Measurements from ENCODE around the gene UMAD1.

DNA sequence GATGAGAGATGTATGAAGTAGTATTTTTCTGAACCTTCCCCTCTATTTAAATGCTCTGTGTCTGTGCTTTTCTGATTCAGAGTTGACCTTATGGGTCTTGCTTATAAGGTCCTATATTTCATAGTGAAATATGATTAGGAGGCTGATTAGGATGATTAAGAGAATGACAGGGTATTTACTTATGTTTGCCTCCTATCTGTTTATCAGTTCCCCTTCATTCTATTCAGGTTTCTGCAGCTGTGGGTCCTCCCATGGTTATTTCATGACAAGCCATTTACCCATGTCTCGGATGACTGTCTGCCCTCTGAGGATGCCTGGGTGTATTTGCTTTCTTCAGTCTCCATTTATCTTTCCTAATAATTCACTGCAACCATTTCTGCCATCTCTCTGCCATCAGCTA is 61.0 kb downstream of the UMAD1 start:
- TF ChIP-seq, protein P1, sequence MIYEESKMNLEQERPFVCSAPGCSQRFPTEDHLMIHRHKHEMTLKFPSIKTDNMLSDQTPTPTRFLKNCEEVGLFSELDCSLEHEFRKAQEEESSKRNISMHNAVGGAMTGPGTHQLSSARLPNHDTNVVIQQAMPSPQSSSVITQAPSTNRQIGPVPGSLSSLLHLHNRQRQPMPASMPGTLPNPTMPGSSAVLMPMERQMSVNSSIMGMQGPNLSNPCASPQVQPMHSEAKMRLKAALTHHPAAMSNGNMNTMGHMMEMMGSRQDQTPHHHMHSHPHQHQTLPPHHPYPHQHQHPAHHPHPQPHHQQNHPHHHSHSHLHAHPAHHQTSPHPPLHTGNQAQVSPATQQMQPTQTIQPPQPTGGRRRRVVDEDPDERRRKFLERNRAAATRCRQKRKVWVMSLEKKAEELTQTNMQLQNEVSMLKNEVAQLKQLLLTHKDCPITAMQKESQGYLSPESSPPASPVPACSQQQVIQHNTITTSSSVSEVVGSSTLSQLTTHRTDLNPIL (CRISPR knock-in tag; IDR thresholded peaks at IDR 0.05; ENCODE audit: low read depth) = no peak
- no peak for TF ChIP-seq ZNF565 (CRISPR knock-in tag; conservative IDR thresholded peaks at IDR 0.05; ENCODE audit: low read depth)
- no peak for TF ChIP-seq ISL1 (CRISPR knock-in tag; IDR thresholded peaks at IDR 0.05)
- no peak for TF ChIP-seq ESRRG (CRISPR knock-in tag; IDR thresholded peaks at IDR 0.05)
- TF ChIP-seq ZC3H10 (CRISPR knock-in tag; IDR thresholded peaks at IDR 0.05) = no peak
- TF ChIP-seq GLIS3 (CRISPR knock-in tag; IDR thresholded peaks at IDR 0.05) = no peak
- TF ChIP-seq OSR1 (CRISPR knock-in tag; IDR thresholded peaks at IDR 0.05) = no peak
- TF ChIP-seq, protein P2, sequence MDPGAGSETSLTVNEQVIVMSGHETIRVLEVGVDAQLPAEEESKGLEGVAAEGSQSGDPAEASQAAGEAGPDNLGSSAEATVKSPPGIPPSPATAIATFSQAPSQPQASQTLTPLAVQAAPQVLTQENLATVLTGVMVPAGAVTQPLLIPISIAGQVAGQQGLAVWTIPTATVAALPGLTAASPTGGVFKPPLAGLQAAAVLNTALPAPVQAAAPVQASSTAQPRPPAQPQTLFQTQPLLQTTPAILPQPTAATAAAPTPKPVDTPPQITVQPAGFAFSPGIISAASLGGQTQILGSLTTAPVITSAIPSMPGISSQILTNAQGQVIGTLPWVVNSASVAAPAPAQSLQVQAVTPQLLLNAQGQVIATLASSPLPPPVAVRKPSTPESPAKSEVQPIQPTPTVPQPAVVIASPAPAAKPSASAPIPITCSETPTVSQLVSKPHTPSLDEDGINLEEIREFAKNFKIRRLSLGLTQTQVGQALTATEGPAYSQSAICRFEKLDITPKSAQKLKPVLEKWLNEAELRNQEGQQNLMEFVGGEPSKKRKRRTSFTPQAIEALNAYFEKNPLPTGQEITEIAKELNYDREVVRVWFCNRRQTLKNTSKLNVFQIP (CRISPR knock-in tag; IDR thresholded peaks at IDR 0.05; ENCODE audit: borderline replicate concordance, low read depth) = no peak
- no peak for TF ChIP-seq CSDC2 (CRISPR knock-in tag; IDR thresholded peaks at IDR 0.05)
- TF ChIP-seq ZNF8 (CRISPR knock-in tag; IDR thresholded peaks at IDR 0.05) = no peak
- no peak for TF ChIP-seq ARNTL (CRISPR knock-in tag; IDR thresholded peaks at IDR 0.05; ENCODE audit: borderline replicate concordance, low read depth)
- no peak for TF ChIP-seq ZFP30 (CRISPR knock-in tag; IDR thresholded peaks at IDR 0.05)
- TF ChIP-seq, protein P3, sequence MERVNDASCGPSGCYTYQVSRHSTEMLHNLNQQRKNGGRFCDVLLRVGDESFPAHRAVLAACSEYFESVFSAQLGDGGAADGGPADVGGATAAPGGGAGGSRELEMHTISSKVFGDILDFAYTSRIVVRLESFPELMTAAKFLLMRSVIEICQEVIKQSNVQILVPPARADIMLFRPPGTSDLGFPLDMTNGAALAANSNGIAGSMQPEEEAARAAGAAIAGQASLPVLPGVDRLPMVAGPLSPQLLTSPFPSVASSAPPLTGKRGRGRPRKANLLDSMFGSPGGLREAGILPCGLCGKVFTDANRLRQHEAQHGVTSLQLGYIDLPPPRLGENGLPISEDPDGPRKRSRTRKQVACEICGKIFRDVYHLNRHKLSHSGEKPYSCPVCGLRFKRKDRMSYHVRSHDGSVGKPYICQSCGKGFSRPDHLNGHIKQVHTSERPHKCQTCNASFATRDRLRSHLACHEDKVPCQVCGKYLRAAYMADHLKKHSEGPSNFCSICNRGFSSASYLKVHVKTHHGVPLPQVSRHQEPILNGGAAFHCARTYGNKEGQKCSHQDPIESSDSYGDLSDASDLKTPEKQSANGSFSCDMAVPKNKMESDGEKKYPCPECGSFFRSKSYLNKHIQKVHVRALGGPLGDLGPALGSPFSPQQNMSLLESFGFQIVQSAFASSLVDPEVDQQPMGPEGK (CRISPR knock-in tag; IDR thresholded peaks at IDR 0.05; ENCODE audit: borderline replicate concordance) = no peak
- no peak for TF ChIP-seq TCF4 (CRISPR knock-in tag; IDR thresholded peaks at IDR 0.05; ENCODE audit: borderline replicate concordance)

Measured in SK-N-SH treated with all-trans-retinoic acid at 6 μM for 48 hours (cell line).